ENCODE measurements around the gene CLCN7.

Gene CLCN7

GRCh38 chr16:1427473-1428461 is 47.1 kb downstream of the CLCN7 start:
- DNase-seq: no peak

GRCh38 chr16:1426734-1427471 is 47.9 kb downstream of the CLCN7 start:
- DNase-seq: no peak

GRCh38 chr16:1425616-1426370 is 49.0 kb downstream of the CLCN7 start:
- no peak for DNase-seq

GRCh38 chr16:1424028-1424427 is 50.8 kb downstream of the CLCN7 start:
- DNase-seq: no peak

GRCh38 chr16:1422076-1422475 is 52.8 kb downstream of the CLCN7 start:
- DNase-seq: no peak

GRCh38 chr16:1420111-1420539 is 54.7 kb downstream of the CLCN7 start:
- DNase-seq: no peak

- no peak for DNase-seq
These were observed 58.3 kb downstream of the CLCN7 start for GRCh38 chr16:1416521-1416941.

GRCh38 chr16:1414532-1415260 is 60.1 kb downstream of the CLCN7 start, which contains the start of gene UNKL:
Gene UNKL, minus strand, starts transcription at chr16:1414704. Its CDS starts 13 bp downstream, at chr16:1414691.
- DNase-seq: no peak

GRCh38 chr16:1413684-1414531 is 60.9 kb downstream of the CLCN7 start:
- no peak for DNase-seq

- DNase-seq: no peak
These were observed 62.0 kb downstream of the CLCN7 start for GRCh38 chr16:1412847-1413246.

GRCh38 chr16:1408171-1408837 is 66.5 kb downstream of the CLCN7 start:
- peak in 1 of 2 experiments; percentile 35 for DNase-seq

GRCh38 chr16:1407753-1408152 is 67.1 kb downstream of the CLCN7 start:
- no peak for DNase-seq

GRCh38 chr16:1403733-1404132 is 71.1 kb downstream of the CLCN7 start:
- DNase-seq: no peak

- DNase-seq: no peak
These were observed 71.8 kb downstream of the CLCN7 start for GRCh38 chr16:1403036-1403435.

GRCh38 chr16:1401758-1402154 is 73.1 kb downstream of the CLCN7 start:
- no peak for DNase-seq

GRCh38 chr16:1401061-1401757 is 73.6 kb downstream of the CLCN7 start:
- no peak for DNase-seq

- DNase-seq: no peak
These were observed 75.8 kb downstream of the CLCN7 start for GRCh38 chr16:1398826-1399581.

GRCh38 chr16:1398351-1398750 is 76.5 kb downstream of the CLCN7 start:
- no peak for DNase-seq

GRCh38 chr16:1397779-1398178 is 77.0 kb downstream of the CLCN7 start:
- no peak for DNase-seq
